PC-3 (cell line): ENCODE data around the gene PRKCE.

Experiments used
- EZH2 ChIP-seq: fragments of 300-600 bp; sonication (generic); IDR thresholded peaks from one replicate; pipeline ENCODE4 v1.6.1; 2017; ENCODE audit warnings: antibody characterized with exemption, mild to moderate bottlenecking, low read length; ENCODE audit not compliant: unreplicated experiment
- TF ChIP-seq, protein P1 (sequence below): fragments of 300-600 bp; sonication (generic); conservative IDR thresholded peaks from 2 replicates; pipeline ENCODE4 v1.5.1; 2017; ENCODE audit warnings: antibody characterized with exemption, low read depth, mild to moderate bottlenecking, low read length

DNA sequence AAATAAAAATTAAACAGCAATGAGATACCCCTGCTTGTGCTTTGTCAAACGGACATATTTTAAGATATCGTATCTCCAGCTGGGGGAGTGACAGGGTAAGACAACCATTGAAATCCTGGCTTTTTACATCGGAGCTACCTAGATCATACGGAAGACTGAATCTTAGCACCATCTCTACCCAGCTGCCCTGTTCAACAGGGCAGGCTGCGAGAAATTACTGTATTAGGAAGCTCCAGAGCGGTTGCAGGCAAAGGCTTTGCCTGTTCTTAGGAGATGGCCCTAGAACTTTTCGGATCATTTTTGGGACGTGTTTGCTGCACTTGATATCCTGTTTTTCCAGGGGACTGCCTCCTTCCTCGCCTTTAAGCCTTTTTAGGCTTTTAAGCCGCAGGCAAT is 2.0 kb upstream of the PRKCE start:
- TF ChIP-seq, protein P1, sequence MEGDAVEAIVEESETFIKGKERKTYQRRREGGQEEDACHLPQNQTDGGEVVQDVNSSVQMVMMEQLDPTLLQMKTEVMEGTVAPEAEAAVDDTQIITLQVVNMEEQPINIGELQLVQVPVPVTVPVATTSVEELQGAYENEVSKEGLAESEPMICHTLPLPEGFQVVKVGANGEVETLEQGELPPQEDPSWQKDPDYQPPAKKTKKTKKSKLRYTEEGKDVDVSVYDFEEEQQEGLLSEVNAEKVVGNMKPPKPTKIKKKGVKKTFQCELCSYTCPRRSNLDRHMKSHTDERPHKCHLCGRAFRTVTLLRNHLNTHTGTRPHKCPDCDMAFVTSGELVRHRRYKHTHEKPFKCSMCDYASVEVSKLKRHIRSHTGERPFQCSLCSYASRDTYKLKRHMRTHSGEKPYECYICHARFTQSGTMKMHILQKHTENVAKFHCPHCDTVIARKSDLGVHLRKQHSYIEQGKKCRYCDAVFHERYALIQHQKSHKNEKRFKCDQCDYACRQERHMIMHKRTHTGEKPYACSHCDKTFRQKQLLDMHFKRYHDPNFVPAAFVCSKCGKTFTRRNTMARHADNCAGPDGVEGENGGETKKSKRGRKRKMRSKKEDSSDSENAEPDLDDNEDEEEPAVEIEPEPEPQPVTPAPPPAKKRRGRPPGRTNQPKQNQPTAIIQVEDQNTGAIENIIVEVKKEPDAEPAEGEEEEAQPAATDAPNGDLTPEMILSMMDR = peak; percentile 28
- no peak for TF ChIP-seq EZH2
